Measurements from ENCODE around the gene SAMD1. TPM values are rescaled to one million over a fixed set of nuclear protein-coding genes. Genes with fewer than 3 reads are reported as not detected.
A peak's percentile ranks its signal among the peaks of the same experiment; 100 is the strongest.

SAMD1 gene
- total and polyA plus RNA-seq, 2 experiments from 2014 or later = 32.2 to 69.0 TPM

DNA sequence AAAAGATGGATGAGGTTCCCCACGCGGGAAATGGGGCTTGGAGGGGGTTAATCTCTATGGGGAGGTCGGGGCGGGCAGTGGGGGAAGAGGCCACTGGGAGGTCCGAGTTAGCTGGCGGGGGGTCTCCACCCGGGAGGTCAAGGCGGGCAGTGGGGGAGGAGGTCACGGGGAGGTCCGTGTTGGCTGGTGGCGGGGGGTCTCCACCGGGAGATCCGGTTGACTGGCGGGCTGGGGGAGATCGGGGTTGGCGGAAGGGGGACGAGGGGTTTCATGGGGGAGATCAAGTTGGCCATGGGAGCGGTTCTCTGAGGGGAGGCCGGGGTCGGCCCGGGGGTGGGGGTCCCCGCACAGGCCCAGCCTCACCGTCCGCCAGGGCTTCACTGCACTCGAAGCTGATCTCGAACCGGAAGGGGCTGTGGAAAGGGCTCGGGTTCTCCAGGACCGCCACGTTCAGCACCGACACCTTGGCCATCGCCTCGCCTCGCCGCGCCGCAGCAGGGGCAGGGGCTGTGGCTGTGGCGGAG, 45.5 kb upstream of the SAMD1 start:
- H3K27ac ChIP-seq (ENCODE audit: low read depth) = peak overlapping the region; percentile 64; the same call in 1 of the 2 replicates
- H2AFZ ChIP-seq = no peak overlapping the region
- H3K4me3 ChIP-seq = peak overlapping the region; percentile 77
- H3K4me1 ChIP-seq (ENCODE audit: insufficient read depth) = peaks cover 27% of the 10 kb centered on the region
- peak overlapping the region; percentile 87 for H3K4me2 ChIP-seq
- TF ChIP-seq ZNF114 (CRISPR knock-in tag; IDR thresholded peaks at IDR 0.05) (no peak), STAT1 (IDR thresholded peaks at IDR 0.05; ENCODE audit: unreplicated experiment) (no peak), EZH2 (IDR thresholded peaks at IDR 0.05; ENCODE audit: low read depth, unreplicated experiment) (no peak), ZNF331 (CRISPR knock-in tag; IDR thresholded peaks at IDR 0.05; ENCODE audit: low read depth) (0 out of 2 replicates have a peak, but pooled peaks have one; percentile 6)
- TF ChIP-seq, protein P1, sequence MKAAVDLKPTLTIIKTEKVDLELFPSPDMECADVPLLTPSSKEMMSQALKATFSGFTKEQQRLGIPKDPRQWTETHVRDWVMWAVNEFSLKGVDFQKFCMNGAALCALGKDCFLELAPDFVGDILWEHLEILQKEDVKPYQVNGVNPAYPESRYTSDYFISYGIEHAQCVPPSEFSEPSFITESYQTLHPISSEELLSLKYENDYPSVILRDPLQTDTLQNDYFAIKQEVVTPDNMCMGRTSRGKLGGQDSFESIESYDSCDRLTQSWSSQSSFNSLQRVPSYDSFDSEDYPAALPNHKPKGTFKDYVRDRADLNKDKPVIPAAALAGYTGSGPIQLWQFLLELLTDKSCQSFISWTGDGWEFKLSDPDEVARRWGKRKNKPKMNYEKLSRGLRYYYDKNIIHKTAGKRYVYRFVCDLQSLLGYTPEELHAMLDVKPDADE (IDR thresholded peaks at IDR 0.05) = no peak
- TF ChIP-seq, protein P2, sequence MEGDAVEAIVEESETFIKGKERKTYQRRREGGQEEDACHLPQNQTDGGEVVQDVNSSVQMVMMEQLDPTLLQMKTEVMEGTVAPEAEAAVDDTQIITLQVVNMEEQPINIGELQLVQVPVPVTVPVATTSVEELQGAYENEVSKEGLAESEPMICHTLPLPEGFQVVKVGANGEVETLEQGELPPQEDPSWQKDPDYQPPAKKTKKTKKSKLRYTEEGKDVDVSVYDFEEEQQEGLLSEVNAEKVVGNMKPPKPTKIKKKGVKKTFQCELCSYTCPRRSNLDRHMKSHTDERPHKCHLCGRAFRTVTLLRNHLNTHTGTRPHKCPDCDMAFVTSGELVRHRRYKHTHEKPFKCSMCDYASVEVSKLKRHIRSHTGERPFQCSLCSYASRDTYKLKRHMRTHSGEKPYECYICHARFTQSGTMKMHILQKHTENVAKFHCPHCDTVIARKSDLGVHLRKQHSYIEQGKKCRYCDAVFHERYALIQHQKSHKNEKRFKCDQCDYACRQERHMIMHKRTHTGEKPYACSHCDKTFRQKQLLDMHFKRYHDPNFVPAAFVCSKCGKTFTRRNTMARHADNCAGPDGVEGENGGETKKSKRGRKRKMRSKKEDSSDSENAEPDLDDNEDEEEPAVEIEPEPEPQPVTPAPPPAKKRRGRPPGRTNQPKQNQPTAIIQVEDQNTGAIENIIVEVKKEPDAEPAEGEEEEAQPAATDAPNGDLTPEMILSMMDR (conservative IDR thresholded peaks at IDR 0.05; ENCODE audit: low read depth in 2 of 2) = no peak
- H3K9me2 ChIP-seq (ENCODE audit: insufficient read depth) = no peaks in the 10 kb centered on the region
- Mint-ChIP-seq H3K27me3 (ENCODE audit: insufficient read depth, low read depth, poor library complexity) (peaks cover 8% of the 10 kb centered on the region), H3K4me1 (peaks cover 18% of the 10 kb centered on the region), H3K4me3 (peak overlapping the region; percentile 83), H3K27ac (0 out of 2 replicates have a peak overlapping the region, but pooled peaks have one; percentile 71), H3K9me3 (peaks cover 2% of the 10 kb centered on the region; the same call in 1 of the 3 replicates), H3K36me3 (ENCODE audit: low read depth) (peaks cover 20% of the 10 kb centered on the region)
- H3K36me3 ChIP-seq (ENCODE audit: insufficient read depth) = no peaks in the 10 kb centered on the region
- DNase-seq (ENCODE audit: low spot score) (no peak), ATAC-seq (no peak; the same call in 2 of the 3 replicates)
- peaks cover 18% of the 10 kb centered on the region; the same call in 1 of the 2 replicates for H4K20me1 ChIP-seq (replicated peaks; ENCODE audit: insufficient read depth)
- H3F3A ChIP-seq (replicated peaks; ENCODE audit: low read depth) = peaks cover 12% of the 10 kb centered on the region
- H3K79me2 ChIP-seq (replicated peaks; ENCODE audit: insufficient read depth) = peaks cover 15% of the 10 kb centered on the region
- no peaks in the 10 kb centered on the region for H3K27me3 ChIP-seq (ENCODE audit: insufficient read depth)

DNA sequence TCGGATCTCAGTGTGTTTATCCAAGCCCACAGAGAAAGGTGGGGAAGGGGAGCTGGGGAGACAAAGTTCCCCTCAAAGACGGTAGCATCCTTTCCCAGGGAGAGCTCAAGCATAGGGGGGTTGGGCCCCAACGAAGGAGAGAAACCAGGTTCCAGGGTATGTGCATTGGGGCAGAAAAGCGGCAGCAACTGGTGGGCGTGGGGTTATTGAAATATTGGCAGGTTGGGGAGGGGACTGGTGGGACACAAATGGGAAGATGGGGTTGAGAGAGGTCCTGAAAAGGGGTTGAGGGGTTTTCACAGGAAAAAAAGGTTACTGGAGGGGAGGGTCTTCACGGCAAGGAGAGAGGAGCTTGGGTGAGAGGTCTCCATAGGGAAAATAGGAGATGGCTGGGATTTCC, 44.8 kb upstream of the SAMD1 start:
- H3K27me3 Mint-ChIP-seq (ENCODE audit: insufficient read depth, low read depth, poor library complexity) = peaks cover 8% of the 10 kb centered on the region
- TF ChIP-seq, protein P1 (IDR thresholded peaks at IDR 0.05) = no peak
- no peak for TF ChIP-seq POLR2AphosphoS5 (IDR thresholded peaks at IDR 0.05; ENCODE audit: low read depth)
- TF ChIP-seq, protein P3, sequence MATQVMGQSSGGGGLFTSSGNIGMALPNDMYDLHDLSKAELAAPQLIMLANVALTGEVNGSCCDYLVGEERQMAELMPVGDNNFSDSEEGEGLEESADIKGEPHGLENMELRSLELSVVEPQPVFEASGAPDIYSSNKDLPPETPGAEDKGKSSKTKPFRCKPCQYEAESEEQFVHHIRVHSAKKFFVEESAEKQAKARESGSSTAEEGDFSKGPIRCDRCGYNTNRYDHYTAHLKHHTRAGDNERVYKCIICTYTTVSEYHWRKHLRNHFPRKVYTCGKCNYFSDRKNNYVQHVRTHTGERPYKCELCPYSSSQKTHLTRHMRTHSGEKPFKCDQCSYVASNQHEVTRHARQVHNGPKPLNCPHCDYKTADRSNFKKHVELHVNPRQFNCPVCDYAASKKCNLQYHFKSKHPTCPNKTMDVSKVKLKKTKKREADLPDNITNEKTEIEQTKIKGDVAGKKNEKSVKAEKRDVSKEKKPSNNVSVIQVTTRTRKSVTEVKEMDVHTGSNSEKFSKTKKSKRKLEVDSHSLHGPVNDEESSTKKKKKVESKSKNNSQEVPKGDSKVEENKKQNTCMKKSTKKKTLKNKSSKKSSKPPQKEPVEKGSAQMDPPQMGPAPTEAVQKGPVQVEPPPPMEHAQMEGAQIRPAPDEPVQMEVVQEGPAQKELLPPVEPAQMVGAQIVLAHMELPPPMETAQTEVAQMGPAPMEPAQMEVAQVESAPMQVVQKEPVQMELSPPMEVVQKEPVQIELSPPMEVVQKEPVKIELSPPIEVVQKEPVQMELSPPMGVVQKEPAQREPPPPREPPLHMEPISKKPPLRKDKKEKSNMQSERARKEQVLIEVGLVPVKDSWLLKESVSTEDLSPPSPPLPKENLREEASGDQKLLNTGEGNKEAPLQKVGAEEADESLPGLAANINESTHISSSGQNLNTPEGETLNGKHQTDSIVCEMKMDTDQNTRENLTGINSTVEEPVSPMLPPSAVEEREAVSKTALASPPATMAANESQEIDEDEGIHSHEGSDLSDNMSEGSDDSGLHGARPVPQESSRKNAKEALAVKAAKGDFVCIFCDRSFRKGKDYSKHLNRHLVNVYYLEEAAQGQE (IDR thresholded peaks at IDR 0.05; ENCODE audit: unreplicated experiment) = no peak
- TF ChIP-seq STAT1 (IDR thresholded peaks at IDR 0.05; ENCODE audit: unreplicated experiment) = no peak

More for the DNA sequence above, 44.8 kb upstream of the SAMD1 start:
- Histone ChIP-seq H4K20me1 (replicated peaks; ENCODE audit: insufficient read depth) (peaks cover 20% of the 10 kb centered on the region; the same call in 1 of the 2 replicates), H3K9me2 (ENCODE audit: insufficient read depth) (no peaks in the 10 kb centered on the region), H3K27me3 (ENCODE audit: insufficient read depth) (no peaks in the 10 kb centered on the region), H3K36me3 (ENCODE audit: insufficient read depth) (no peaks in the 10 kb centered on the region), H2AFZ (no peak overlapping the region), H3F3A (replicated peaks; ENCODE audit: low read depth) (peaks cover 12% of the 10 kb centered on the region), H3K4me1 (ENCODE audit: insufficient read depth) (peaks cover 27% of the 10 kb centered on the region), H3K79me2 (replicated peaks; ENCODE audit: insufficient read depth) (peaks cover 15% of the 10 kb centered on the region), H3K4me3 (peak overlapping the region; percentile 77), H3K27ac (ENCODE audit: low read depth) (no peak overlapping the region), H3K4me2 (peak overlapping the region; percentile 87)
- H3K9me3 Mint-ChIP-seq = peaks cover 2% of the 10 kb centered on the region; the same call in 1 of the 3 replicates
- DNase-seq (ENCODE audit: low spot score) = no peak
- H3K4me3 Mint-ChIP-seq = peak overlapping the region; percentile 83
- H3K4me1 Mint-ChIP-seq = peaks cover 18% of the 10 kb centered on the region
- ATAC-seq = no peak
- H3K27ac Mint-ChIP-seq = peak overlapping the region; percentile 71
- peaks cover 22% of the 10 kb centered on the region for H3K36me3 Mint-ChIP-seq (ENCODE audit: low read depth)
